ENCODE results near the gene BCAS3. TPM values are rescaled to one million over a fixed set of nuclear protein-coding genes. Genes with fewer than 3 reads are reported as not detected.
"Not testable (repeated sequence)": the region's sequence is repeated elsewhere in the genome, so short reads cannot be mapped to it uniquely, and the experiment has no call there.

Gene BCAS3
- total and polyA plus RNA-seq, 3 experiments from 2014 or later, result 10.7 to 35.3 (median 13.5) TPM

DNA sequence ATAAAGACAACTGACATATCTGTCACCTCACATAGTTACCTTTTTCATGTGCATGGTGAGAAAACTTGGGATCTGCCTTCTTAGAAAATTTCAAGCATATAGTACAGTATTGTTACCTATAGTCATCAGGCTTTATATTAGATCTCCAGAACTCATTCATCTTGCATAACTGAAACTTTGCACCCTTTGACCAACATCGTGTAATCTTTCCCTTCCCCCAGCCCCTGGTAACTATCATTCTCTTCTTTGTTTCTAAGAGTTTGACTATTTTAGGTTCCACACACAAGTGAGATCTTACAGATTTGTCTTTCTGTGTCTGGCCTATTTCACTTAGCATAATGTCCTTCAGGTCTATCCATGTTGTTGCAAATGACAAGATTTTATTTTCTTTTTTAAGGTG is 751.6 kb downstream of the BCAS3 start:
- H3K9me3 Mint-ChIP-seq, result peaks cover 0 to under 1% (median 0%) of the 10 kb centered on the region in 5 donors
- ChIA-PET POLR2A (no interaction called here), CTCF (no interaction called here)
- no peaks in the 10 kb centered on the region for H3K36me3 ChIP-seq (ENCODE audit: insufficient read depth, low read length)
- no peaks in the 10 kb centered on the region for H3K4me1 Mint-ChIP-seq
- H3K4me3 ChIP-seq (ENCODE audit: low read length), result no peak overlapping the region
- H3K27me3 ChIP-seq (ENCODE audit: insufficient read depth, low read length, poor library complexity, severe bottlenecking), result no peaks in the 10 kb centered on the region
- H3K4me3 Mint-ChIP-seq, result no peak overlapping the region
- peaks cover 13 to 44% of the 10 kb centered on the region in 2 donors for H3K27me3 Mint-ChIP-seq
- no peaks in the 10 kb centered on the region for H3K36me3 Mint-ChIP-seq
- H3K27ac Mint-ChIP-seq, result no peak overlapping the region
- H3K27ac ChIP-seq (ENCODE audit: low read depth, low read length), result no peak overlapping the region
- H3K9me3 ChIP-seq (ENCODE audit: low read length), result no peaks in the 10 kb centered on the region
- H3K4me1 ChIP-seq (ENCODE audit: insufficient read depth, low read length), result no peaks in the 10 kb centered on the region
- DNase-seq, result no peak

DNA sequence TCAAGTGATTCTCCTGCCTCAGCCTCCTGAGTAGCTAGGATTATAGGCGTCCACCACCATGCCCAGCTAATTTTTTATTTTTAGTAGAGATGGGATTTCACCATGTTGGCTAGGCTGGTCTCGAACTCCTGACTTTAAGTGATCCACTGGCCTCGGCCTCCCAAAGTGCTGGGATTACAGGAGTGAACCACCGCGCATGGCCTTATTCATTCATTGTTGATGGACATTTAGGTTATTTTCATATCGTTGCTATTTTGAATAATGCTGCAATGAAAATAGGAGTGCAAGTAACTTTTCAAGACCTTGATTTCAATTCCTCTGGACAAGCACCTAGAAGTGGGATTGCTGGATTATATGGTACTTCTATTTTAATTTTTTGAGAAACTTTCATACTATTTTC is 752.2 kb downstream of the BCAS3 start:
- CTCF ChIA-PET; H3K36me3 ChIP-seq (ENCODE audit: insufficient read depth, low read length); H3K27ac ChIP-seq (ENCODE audit: low read depth, low read length); H3K4me3 Mint-ChIP-seq; H3K4me1 ChIP-seq (ENCODE audit: insufficient read depth, low read length); H3K9me3 ChIP-seq (ENCODE audit: low read length); H3K36me3 Mint-ChIP-seq; H3K4me3 ChIP-seq (ENCODE audit: low read length); H3K27me3 ChIP-seq (ENCODE audit: insufficient read depth, low read length, poor library complexity, severe bottlenecking); H3K27ac Mint-ChIP-seq; POLR2A ChIA-PET; DNase-seq; H3K9me3 Mint-ChIP-seq; H3K4me1 Mint-ChIP-seq: not testable (repeated sequence)
- H3K27me3 Mint-ChIP-seq, result peaks cover 15 to 44% of the 10 kb centered on the region in 2 donors

DNA sequence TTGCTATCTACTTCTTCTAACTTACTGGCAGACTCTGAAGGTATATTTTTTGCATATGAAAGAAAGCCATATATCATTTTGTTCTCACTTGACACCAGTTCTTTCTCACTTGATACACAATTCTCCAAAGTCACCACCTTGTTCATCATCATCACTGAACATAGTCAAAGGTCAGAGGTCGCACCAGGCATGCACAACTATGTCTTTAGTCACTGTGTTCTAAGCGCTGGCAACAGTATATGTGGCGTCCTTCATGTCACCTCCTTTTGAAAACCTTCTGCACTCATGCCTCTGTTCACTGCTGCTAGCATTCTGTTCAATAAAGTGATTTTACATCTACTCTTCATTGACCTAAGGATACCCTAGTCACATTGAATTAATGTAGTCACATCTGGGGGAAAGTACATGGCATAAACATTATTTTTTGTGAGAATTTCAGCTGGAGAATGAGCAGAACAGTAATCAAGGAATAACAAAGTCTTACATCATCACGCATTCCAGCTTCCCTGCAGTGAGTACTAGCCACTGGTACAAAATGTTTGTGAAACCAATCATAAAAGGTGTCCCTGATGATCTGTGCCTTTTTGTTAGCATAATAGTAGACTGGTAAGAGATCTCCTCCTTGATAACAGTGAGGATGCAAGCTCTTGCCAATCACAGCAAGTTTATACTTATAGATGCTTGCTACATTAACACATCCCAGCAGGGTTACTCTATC is 754.1 kb downstream of the BCAS3 start:
- Histone ChIP-seq H3K4me3 (ENCODE audit: low read length) (no peak overlapping the region), H3K36me3 (ENCODE audit: insufficient read depth, low read length) (no peaks in the 10 kb centered on the region), H3K4me1 (ENCODE audit: insufficient read depth, low read length) (no peaks in the 10 kb centered on the region), H3K9me3 (ENCODE audit: low read length) (no peaks in the 10 kb centered on the region), H3K27ac (ENCODE audit: low read depth, low read length) (no peak overlapping the region), H3K27me3 (ENCODE audit: insufficient read depth, low read length, poor library complexity, severe bottlenecking) (no peaks in the 10 kb centered on the region)
- Mint-ChIP-seq H3K9me3 (peaks cover 5 to 11% (median 8%) of the 10 kb centered on the region in 5 donors), H3K36me3 (no peaks in the 10 kb centered on the region), H3K4me3 (no peak overlapping the region), H3K27me3 (peaks cover 8 to 48% of the 10 kb centered on the region in 2 donors), H3K27ac (no peak overlapping the region), H3K4me1 (no peaks in the 10 kb centered on the region)
- DNase-seq, result no peak
- ChIA-PET CTCF (interaction anchor here (1.3 kb wide), 1 partner anchor 14 kb away, joined by 3 read pairs; no protein-coding TSS in a partner anchor), POLR2A (no interaction called here)

DNA sequence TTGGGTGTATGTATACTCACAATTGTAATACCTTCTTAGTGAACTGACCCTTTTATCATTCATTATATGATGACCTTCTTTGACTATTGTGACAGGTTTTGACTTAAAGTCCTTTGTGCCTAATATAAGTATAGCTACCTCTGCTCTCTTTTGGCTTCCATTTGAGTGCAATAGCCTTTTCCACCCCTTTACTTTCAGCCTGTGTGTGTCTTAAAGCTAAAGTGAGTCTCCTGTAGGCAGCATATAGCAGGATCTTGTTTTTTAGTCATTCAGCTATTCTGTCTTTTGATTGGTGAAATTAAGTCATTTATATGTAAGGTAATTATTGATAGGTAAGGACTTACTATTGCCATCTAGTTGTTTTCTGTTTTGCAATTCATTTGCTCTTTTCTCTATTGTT is 758.6 kb downstream of the BCAS3 start:
- Mint-ChIP-seq H3K4me3 (no peak overlapping the region), H3K36me3 (peaks cover 0 to 14% (median 3%) of the 10 kb centered on the region in 3 donors), H3K4me1 (no peaks in the 10 kb centered on the region), H3K27ac (no peak overlapping the region), H3K27me3 (peaks cover 30 to 69% of the 10 kb centered on the region in 2 donors), H3K9me3 (peaks cover 14 to 34% (median 22%) of the 10 kb centered on the region in 5 donors)
- Histone ChIP-seq H3K36me3 (ENCODE audit: insufficient read depth, low read length) (no peaks in the 10 kb centered on the region), H3K27me3 (ENCODE audit: insufficient read depth, low read length, poor library complexity, severe bottlenecking) (no peaks in the 10 kb centered on the region), H3K4me3 (ENCODE audit: low read length) (no peak overlapping the region), H3K9me3 (ENCODE audit: low read length) (no peaks in the 10 kb centered on the region), H3K27ac (ENCODE audit: low read depth, low read length) (no peak overlapping the region), H3K4me1 (ENCODE audit: insufficient read depth, low read length) (no peaks in the 10 kb centered on the region)
- no peak for DNase-seq
- CTCF ChIA-PET, result interaction anchor here (0.8 kb wide), 1 partner anchor 20 kb away, joined by 3 read pairs; no protein-coding TSS in a partner anchor
- POLR2A ChIA-PET, result no interaction called here

GRCh38 chr17:61436995-61437704 is 759.5 kb downstream of the BCAS3 start:
- peaks cover 0 to 18% (median 3%) of the 10 kb centered on the region in 3 donors for H3K36me3 Mint-ChIP-seq
- Histone ChIP-seq H3K4me3 (ENCODE audit: low read length) (no peak overlapping the region), H3K9me3 (ENCODE audit: low read length) (no peaks in the 10 kb centered on the region), H3K4me1 (ENCODE audit: insufficient read depth, low read length) (no peaks in the 10 kb centered on the region), H3K27ac (ENCODE audit: low read depth, low read length) (no peak overlapping the region), H3K36me3 (ENCODE audit: insufficient read depth, low read length) (no peaks in the 10 kb centered on the region), H3K27me3 (ENCODE audit: insufficient read depth, low read length, poor library complexity, severe bottlenecking) (peaks cover 2% of the 10 kb centered on the region)
- H3K9me3 Mint-ChIP-seq, result peaks cover 14 to 34% (median 24%) of the 10 kb centered on the region in 5 donors
- H3K4me3 Mint-ChIP-seq, result no peak overlapping the region
- no peak for DNase-seq
- H3K27me3 Mint-ChIP-seq, result peaks cover 38 to 68% of the 10 kb centered on the region in 2 donors
- no peak overlapping the region for H3K27ac Mint-ChIP-seq
- ChIA-PET CTCF (no interaction called here), POLR2A (no interaction called here)
- no peaks in the 10 kb centered on the region for H3K4me1 Mint-ChIP-seq

DNA sequence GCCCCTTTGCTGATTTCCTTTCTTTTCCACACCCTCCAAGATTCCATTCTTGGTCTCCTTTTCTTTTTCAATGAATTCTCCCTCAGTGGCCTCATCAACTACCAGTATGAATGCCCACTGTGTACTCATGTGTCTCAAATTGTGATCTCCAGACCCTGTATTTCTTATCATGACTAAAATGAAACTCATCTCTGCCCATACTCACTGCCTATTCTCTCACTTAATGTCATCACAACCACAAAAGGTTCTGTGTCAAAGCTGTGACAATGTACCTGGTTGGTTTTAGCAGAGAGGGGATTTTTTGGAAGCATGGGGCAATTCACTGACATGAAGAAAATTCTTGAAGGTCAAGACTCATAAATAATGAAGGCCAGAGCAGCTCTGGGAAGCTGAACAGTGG is 763.0 kb downstream of the BCAS3 start:
- H3K4me1 Mint-ChIP-seq, result no peaks in the 10 kb centered on the region
- H3K27ac Mint-ChIP-seq, result no peak overlapping the region
- no peaks in the 10 kb centered on the region for H3K36me3 ChIP-seq (ENCODE audit: insufficient read depth, low read length)
- peaks cover 8 to 34% (median 24%) of the 10 kb centered on the region in 5 donors for H3K9me3 Mint-ChIP-seq
- no peaks in the 10 kb centered on the region for H3K9me3 ChIP-seq (ENCODE audit: low read length)
- H3K27ac ChIP-seq (ENCODE audit: low read depth, low read length), result no peak overlapping the region
- peaks cover 7% of the 10 kb centered on the region for H3K27me3 ChIP-seq (ENCODE audit: insufficient read depth, low read length, poor library complexity, severe bottlenecking)
- POLR2A ChIA-PET, result no interaction called here
- peaks cover 0 to 18% (median 3%) of the 10 kb centered on the region in 3 donors for H3K36me3 Mint-ChIP-seq
- no peak overlapping the region for H3K4me3 ChIP-seq (ENCODE audit: low read length)
- H3K4me3 Mint-ChIP-seq, result no peak overlapping the region
- CTCF ChIA-PET, result no interaction called here
- H3K4me1 ChIP-seq (ENCODE audit: insufficient read depth, low read length), result no peaks in the 10 kb centered on the region
- peaks cover 43 to 64% of the 10 kb centered on the region in 2 donors for H3K27me3 Mint-ChIP-seq
- DNase-seq, result no peak

- Mint-ChIP-seq H3K36me3 (peaks cover 0 to 18% (median 3%) of the 10 kb centered on the region in 3 donors), H3K9me3 (peaks cover 8 to 27% (median 19%) of the 10 kb centered on the region in 5 donors), H3K27me3 (peaks cover 43 to 59% of the 10 kb centered on the region in 2 donors)
- H3K4me1 ChIP-seq (ENCODE audit: insufficient read depth, low read length); CTCF ChIA-PET; DNase-seq; H3K27ac Mint-ChIP-seq; H3K4me3 ChIP-seq (ENCODE audit: low read length); H3K27ac ChIP-seq (ENCODE audit: low read depth, low read length); POLR2A ChIA-PET; H3K36me3 ChIP-seq (ENCODE audit: insufficient read depth, low read length); H3K4me1 Mint-ChIP-seq; H3K9me3 ChIP-seq (ENCODE audit: low read length); H3K4me3 Mint-ChIP-seq; H3K27me3 ChIP-seq (ENCODE audit: insufficient read depth, low read length, poor library complexity, severe bottlenecking): not testable (repeated sequence)
Measured at GRCh38 chr17:61441507-61441906, 763.9 kb downstream of the BCAS3 start.

GRCh38 chr17:61442136-61442775 is 764.6 kb downstream of the BCAS3 start:
- Histone ChIP-seq H3K9me3 (ENCODE audit: low read length) (no peaks in the 10 kb centered on the region), H3K27ac (ENCODE audit: low read depth, low read length) (no peak overlapping the region), H3K27me3 (ENCODE audit: insufficient read depth, low read length, poor library complexity, severe bottlenecking) (peaks cover 7% of the 10 kb centered on the region), H3K4me3 (ENCODE audit: low read length) (no peak overlapping the region), H3K4me1 (ENCODE audit: insufficient read depth, low read length) (no peaks in the 10 kb centered on the region), H3K36me3 (ENCODE audit: insufficient read depth, low read length) (no peaks in the 10 kb centered on the region)
- Mint-ChIP-seq H3K4me3 (no peak overlapping the region), H3K36me3 (peaks cover 0 to 13% (median 3%) of the 10 kb centered on the region in 3 donors), H3K4me1 (no peaks in the 10 kb centered on the region), H3K27ac (no peak overlapping the region), H3K27me3 (peaks cover 39 to 54% of the 10 kb centered on the region in 2 donors), H3K9me3 (peaks cover 4 to 22% (median 15%) of the 10 kb centered on the region in 5 donors)
- CTCF ChIA-PET, result no interaction called here
- POLR2A ChIA-PET, result no interaction called here
- no peak for DNase-seq
